Stomach smooth muscle (tissue), 2 donors: ENCODE data around the gene SH2D6.
A peak's percentile ranks its signal among the peaks of the same experiment; 100 is the strongest.

ENCODE experiments used
- H3K27ac ChIP-seq: one replicate; pipeline ENCODE4 v1.7.0; 2013; ENCODE audit warnings: mild to moderate bottlenecking, low read length, inconsistent platforms
- H3K27me3 ChIP-seq, 2 donors: one replicate each; pipeline ENCODE4 v1.7.0; 2013; ENCODE audit warnings: low read length in 2 of 2; ENCODE audit not compliant: insufficient read depth in 2 of 2, control insufficient read depth in 1 of 2
- H3K36me3 ChIP-seq, 2 donors: one replicate each; pipeline ENCODE4 v1.7.0; 2013; ENCODE audit warnings: low read length in 2 of 2; ENCODE audit not compliant: control insufficient read depth in 2 of 2, insufficient read depth in 2 of 2
- H3K4me1 ChIP-seq: one replicate; pipeline ENCODE4 v1.7.0; 2013; ENCODE audit warnings: low read length; ENCODE audit not compliant: control insufficient read depth, insufficient read depth
- H3K4me3 ChIP-seq, 2 donors: one replicate each; pipeline ENCODE4 v1.7.0; 2013; ENCODE audit warnings: low read length in 2 of 2
- H3K9ac ChIP-seq, 2 donors: one replicate each; pipeline ENCODE4 v1.7.0; 2013; ENCODE audit warnings: low read length in 2 of 2, mild to moderate bottlenecking in 1 of 2
- H3K9me3 ChIP-seq, 2 donors: one replicate each; pipeline ENCODE4 v1.7.0; 2013; ENCODE audit warnings: low read length in 2 of 2; ENCODE audit not compliant: control insufficient read depth in 2 of 2
- donor health status: healthy.
- donor health status: Pancreatic carcinoma.

The SH2D6 gene

DNA sequence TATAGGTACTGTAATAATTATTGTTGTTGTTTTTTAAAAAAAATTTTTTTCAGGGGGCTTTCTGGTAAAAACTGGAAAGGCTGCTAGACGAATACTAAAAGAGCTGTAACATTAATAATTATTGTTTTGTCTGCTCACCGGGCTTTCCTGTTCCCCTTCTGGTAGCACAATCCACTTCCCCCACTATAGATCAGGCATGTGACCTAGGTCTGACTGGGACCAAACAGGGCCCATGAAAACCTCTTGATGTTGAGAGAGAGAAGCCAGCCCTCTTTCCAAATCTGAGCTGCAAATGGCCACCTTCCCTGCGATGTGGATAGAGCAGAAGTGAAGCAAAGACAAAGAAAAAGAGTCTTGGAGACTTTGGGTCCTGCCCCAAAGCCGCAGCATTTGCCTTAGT, 23.4 kb downstream of the SH2D6 start:
- no peak overlapping the region for H3K27ac ChIP-seq
- no peaks in the 10 kb centered on the region for H3K36me3 ChIP-seq
- no peaks in the 10 kb centered on the region for H3K9me3 ChIP-seq
- peaks cover 26% of the 10 kb centered on the region for H3K4me1 ChIP-seq
- no peak overlapping the region for H3K9ac ChIP-seq
- no peak overlapping the region for H3K4me3 ChIP-seq
- H3K27me3 ChIP-seq, result no peaks in the 10 kb centered on the region

DNA sequence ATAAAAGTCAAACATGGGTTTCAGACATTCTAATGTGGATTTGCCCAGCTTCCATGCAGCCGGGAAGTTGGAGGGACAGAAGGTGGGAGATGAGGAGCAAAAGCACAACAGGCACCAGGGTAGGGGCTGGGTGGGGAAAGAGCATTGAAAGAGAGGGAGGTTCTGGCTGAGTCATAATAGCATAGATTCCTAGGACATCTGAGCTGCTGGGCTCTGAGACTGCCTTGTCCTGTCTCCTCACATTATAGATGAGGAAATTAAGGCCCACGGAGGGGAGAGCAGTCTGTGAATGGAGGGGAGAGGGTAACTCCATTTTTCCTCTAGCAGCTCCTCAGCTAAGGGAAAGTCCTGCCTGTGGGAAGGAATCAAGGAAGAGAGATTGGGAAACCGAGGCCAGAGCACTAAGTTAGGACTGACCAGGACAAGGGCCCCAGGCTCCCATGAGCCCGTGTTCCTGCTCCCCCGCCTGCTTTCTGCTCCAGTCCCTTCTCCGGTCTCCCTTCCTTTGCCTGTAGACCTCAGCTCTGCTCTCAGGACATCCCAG, 26.2 kb downstream of the SH2D6 start:
- peaks cover 10% of the 10 kb centered on the region for H3K4me1 ChIP-seq
- H3K36me3 ChIP-seq, result no peaks in the 10 kb centered on the region
- H3K4me3 ChIP-seq, result no peak overlapping the region
- H3K9ac ChIP-seq, result no peak overlapping the region
- no peaks in the 10 kb centered on the region for H3K9me3 ChIP-seq
- H3K27ac ChIP-seq, result peak overlapping the region; percentile 73
- H3K27me3 ChIP-seq, result no peaks in the 10 kb centered on the region

DNA sequence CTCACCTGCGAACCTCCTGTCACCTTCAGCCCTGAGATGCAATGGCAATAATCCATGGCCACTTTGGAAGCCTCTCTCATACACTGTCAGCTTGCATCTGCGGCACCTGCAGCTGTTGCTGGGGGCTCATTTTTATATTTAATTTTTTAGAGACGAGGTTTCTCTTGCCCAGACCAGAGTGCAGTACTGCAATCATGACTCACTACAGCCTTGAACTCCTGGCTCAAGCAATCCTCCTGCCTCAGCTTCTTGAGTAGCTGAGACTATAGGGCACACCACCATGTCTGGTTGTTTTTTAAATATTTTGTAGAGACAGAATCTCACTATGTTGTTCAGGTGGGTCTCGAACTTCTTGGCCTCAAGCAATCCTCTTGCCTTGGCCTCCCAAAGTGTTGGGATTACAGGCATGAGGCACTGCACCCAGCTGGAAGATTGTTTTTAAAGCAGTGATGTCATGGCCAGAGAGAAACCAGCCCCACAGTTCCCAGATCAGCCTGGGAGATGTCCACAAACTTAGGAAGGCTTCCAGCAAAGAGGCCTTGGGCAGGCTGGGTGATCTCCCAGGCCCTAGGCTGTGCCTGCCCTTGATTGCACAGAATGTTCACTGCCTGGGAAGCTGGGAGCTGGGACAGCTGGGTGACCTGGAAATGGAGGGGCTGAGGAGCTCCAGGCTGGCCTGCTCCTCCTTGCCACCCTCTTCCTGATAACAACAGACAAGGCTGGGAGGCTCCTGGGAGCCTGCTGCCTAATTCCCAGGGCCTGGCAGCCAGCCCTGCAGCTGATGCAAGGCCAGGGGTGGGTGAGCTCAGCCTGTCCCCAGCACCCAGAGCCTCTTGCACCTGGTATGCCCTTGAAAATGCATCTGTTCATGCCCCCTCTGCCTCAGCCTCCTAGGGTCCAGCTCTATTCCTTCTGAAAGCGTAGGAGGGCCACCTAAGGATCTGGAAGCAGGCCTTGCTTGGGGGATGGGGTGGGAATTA, 27.1 kb downstream of the SH2D6 start:
- peak overlapping the region; percentile 73 for H3K27ac ChIP-seq
- peaks cover 10% of the 10 kb centered on the region for H3K4me1 ChIP-seq
- no peak overlapping the region for H3K4me3 ChIP-seq
- H3K9me3 ChIP-seq, result no peaks in the 10 kb centered on the region
- H3K27me3 ChIP-seq, result no peaks in the 10 kb centered on the region
- no peaks in the 10 kb centered on the region for H3K36me3 ChIP-seq
- peak overlapping the region; percentile 13 to 58 for H3K9ac ChIP-seq

DNA sequence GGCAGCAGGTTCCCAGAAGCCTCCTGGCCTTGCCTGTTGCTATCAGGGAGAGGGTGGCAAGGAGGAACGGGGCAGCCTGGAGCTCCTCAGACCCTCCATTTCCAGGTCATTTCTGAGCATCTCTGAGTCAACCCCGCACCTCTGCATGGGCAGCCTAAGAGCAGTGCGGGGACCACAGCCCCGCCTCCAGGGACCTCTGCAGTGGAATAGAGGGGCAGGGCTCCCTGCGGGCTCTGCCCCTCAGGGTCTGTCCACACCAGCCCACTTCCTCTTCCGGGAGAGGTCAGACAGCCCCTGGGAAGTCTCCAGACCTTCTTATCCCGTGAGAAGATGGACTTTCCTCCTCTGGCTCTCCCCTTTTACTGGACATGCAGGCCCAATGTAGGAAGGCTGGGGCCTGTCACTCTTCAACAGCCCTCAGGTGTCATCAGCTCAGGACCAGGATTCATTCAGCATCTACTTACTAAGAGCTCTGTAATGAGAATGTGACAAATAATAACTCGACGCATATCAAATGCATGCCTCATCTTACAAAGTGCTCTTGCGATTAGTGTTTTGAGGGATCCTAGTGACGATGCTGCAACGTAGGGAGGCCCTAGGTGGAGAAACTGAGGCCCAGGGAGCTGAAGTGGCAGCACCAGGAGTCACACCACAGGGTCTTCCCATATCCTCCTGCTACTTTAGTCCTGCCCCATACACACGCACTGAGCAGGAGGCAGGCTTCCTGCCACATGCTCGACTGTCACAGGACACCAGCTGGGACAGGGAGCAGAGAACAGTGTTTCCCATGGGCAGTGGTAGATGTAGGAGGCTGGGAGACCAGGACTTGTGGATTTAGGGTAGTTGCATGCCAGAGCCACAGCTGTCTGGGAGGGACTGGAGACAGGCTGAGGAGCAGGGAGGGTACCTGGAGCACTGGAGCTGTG, 28.0 kb downstream of the SH2D6 start:
- no peaks in the 10 kb centered on the region for H3K36me3 ChIP-seq
- peaks cover 10% of the 10 kb centered on the region for H3K4me1 ChIP-seq
- no peaks in the 10 kb centered on the region for H3K27me3 ChIP-seq
- no peaks in the 10 kb centered on the region for H3K9me3 ChIP-seq
- H3K4me3 ChIP-seq, result no peak overlapping the region
- H3K27ac ChIP-seq, result peak overlapping the region; percentile 73
- peak overlapping the region; percentile 13 to 58 for H3K9ac ChIP-seq

DNA sequence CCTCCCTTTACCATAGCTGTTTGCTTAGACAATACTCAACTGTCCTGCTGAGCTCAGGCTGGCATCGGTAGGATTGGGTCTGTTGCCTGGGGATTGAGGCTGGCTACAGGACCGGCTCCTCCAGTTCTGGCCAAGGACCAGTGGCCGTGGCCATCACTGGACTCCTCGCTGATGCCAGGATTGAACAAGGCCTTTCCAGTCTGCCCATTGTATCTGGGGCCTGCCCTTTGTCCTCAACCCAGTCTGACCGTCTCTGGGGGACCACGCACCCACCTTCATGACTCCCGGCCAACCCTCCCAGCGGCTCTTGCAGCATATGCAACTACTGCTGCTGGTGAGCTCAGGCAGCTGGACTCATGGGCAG, 28.7 kb downstream of the SH2D6 start:
- Histone ChIP-seq H3K27me3 (no peaks in the 10 kb centered on the region), H3K9ac (no peak overlapping the region), H3K4me3 (no peak overlapping the region), H3K4me1 (peaks cover 10% of the 10 kb centered on the region), H3K9me3 (no peaks in the 10 kb centered on the region), H3K27ac (no peak overlapping the region), H3K36me3 (no peaks in the 10 kb centered on the region)

DNA sequence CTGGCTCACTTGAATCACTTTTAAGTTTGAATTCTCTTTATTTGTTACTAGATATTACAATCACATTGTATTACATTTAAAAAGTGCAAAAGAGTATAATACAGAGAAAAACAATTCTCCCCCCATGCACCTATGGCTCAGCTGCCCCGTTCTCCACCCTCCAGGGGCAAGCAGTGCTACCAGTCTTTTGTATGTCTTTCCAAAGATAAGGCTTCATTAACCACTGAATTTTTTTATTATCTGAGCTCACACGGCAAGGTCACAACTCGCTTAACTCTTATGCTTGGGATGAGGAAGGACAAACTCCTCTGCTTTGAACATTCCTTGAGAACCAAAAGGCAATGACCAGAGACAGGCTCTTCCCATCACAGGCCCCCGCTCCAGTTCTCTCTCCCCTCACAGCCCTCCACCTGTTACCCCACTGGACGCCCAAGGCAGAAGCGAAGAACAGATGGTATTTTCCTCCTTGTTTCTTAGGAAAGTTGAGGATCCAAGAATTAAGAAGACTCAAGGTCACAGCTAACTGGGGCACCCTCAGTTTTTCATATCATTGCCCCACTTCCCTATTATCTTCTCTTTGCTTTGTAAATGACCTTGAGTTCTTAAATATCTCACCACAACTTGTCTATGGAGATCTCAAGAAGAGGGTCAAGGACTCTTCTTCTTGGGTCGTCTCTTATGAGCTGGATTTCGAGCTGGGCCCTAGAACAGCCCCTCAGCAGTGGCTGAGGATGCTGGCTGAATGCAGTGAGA, 30.1 kb downstream of the SH2D6 start:
- no peak overlapping the region for H3K27ac ChIP-seq
- no peaks in the 10 kb centered on the region for H3K27me3 ChIP-seq
- H3K9me3 ChIP-seq, result no peaks in the 10 kb centered on the region
- no peak overlapping the region for H3K9ac ChIP-seq
- H3K4me3 ChIP-seq, result no peak overlapping the region
- peaks cover 10% of the 10 kb centered on the region for H3K4me1 ChIP-seq
- no peaks in the 10 kb centered on the region for H3K36me3 ChIP-seq

DNA sequence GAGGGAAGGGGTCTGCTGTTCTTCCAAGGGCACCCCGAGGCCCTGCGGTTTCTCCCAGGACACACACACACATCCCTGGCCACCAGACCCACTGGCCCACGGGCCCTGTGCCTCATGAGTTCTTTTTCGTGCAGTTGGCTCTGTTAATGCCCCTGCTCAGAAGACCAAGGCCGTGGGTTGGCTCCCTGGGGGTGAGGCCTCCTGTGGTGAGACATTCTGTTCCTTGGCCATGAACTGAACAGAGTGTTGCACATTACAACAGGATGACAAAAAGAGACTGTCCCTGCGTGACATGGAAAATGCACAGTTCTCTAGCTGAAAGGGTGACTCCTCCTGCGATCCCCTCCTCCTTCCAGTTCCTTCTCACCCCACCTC, 30.7 kb downstream of the SH2D6 start:
- peaks cover 10% of the 10 kb centered on the region for H3K4me1 ChIP-seq
- H3K9me3 ChIP-seq, result no peaks in the 10 kb centered on the region
- H3K27me3 ChIP-seq, result no peaks in the 10 kb centered on the region
- H3K9ac ChIP-seq, result no peak overlapping the region
- H3K36me3 ChIP-seq, result no peaks in the 10 kb centered on the region
- no peak overlapping the region for H3K27ac ChIP-seq
- no peak overlapping the region for H3K4me3 ChIP-seq

DNA sequence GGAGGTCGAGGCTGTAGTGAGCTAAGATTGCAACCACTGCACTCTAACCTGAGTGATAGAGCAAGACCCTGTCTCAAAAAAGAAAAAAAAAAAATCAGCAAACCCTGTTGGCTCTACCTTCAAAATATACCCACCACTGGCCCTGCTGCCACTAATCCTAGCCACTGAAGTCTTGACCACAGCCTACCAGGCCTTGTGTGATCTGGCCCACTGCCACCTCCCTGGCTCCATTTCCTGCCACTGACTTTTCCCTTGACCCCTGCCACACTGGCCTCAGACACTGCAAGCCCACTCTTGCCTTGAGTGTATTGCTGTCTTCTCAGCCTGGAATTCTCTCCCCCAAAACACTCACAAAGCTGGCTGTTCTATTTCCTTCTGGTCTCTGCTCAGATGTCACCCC, 33.7 kb downstream of the SH2D6 start:
- H3K4me3 ChIP-seq, result no peak overlapping the region
- no peak overlapping the region for H3K9ac ChIP-seq
- no peaks in the 10 kb centered on the region for H3K27me3 ChIP-seq
- H3K4me1 ChIP-seq, result no peaks in the 10 kb centered on the region
- no peaks in the 10 kb centered on the region for H3K36me3 ChIP-seq
- H3K9me3 ChIP-seq, result no peaks in the 10 kb centered on the region
- H3K27ac ChIP-seq, result no peak overlapping the region

DNA sequence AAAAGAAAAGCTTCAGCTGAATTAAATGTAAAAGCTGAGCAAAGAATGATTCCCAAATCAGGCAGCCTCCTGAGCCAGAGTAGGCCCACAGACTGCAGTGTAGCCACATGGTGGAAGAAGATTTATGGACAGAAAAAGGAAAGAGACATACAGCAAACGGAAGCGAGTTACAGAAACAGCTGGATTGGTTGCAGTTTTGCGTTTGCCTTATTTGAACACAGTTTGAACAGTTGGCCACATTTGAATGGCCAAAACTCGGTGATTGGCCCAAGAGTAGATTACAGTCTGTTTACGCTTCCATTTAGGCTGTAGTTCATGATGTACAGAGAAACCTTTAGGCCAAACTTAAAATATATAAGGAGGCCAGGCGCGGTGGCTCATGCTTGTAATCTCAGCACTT, 35.1 kb downstream of the SH2D6 start:
- Histone ChIP-seq H3K27me3 (no peaks in the 10 kb centered on the region), H3K9ac (no peak overlapping the region), H3K36me3 (no peaks in the 10 kb centered on the region), H3K4me3 (no peak overlapping the region), H3K27ac (no peak overlapping the region), H3K9me3 (no peaks in the 10 kb centered on the region), H3K4me1 (no peaks in the 10 kb centered on the region)

DNA sequence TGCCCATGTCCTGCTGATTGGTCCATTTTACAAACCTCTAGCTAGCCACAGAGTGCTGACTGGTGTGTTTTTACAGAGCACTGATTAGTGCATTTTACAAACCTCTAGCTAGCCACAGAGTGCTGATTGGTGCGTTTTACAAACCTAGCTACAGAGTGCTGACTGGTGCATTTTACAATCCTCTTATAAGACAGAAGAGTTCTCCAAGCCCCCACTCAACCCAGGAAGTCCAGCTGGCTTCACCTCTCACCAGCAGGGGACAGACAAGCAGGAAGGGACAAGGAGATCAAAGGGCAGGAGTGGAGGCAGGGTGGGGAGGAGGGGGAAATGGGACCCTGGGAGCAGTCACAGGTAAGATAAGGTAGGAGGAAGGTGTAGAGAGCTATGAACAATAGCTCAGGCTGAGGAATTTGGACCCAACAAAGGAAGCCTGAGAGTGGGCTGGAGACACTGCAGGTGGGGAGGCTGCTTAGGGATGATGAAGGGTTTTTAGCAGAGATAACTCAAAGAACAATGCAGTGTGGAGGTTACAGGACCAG, 37.1 kb downstream of the SH2D6 start:
- Histone ChIP-seq H3K36me3 (no peaks in the 10 kb centered on the region), H3K27me3 (no peaks in the 10 kb centered on the region)

More for the DNA sequence above, 37.1 kb downstream of the SH2D6 start:
- Histone ChIP-seq H3K9ac (no peak overlapping the region), H3K4me1 (no peaks in the 10 kb centered on the region), H3K9me3 (no peaks in the 10 kb centered on the region), H3K27ac (no peak overlapping the region), H3K4me3 (no peak overlapping the region)
